ENCODE results near the gene KBTBD13.
"Not testable (repeated sequence)": the region's sequence is repeated elsewhere in the genome, so short reads cannot be mapped to it uniquely, and the experiment has no call there.

The KBTBD13 gene

GRCh38 chr15:65089206-65089824 lies 12.8 kb downstream of the KBTBD13 start:
- no peak for DNase-seq

- DNase-seq = no peak
Observed at GRCh38 chr15:65091946-65092770, 15.6 kb downstream of the KBTBD13 start.

- DNase-seq = no peak
Observed at GRCh38 chr15:65092911-65093792, 16.6 kb downstream of the KBTBD13 start.

- not testable (repeated sequence) for DNase-seq
Observed at GRCh38 chr15:65093793-65094170, 17.2 kb downstream of the KBTBD13 start.

- no peak for DNase-seq
Observed at GRCh38 chr15:65094294-65094995, 17.9 kb downstream of the KBTBD13 start.

- DNase-seq = no peak
Observed at GRCh38 chr15:65095011-65095746, 18.6 kb downstream of the KBTBD13 start.

GRCh38 chr15:65095747-65096104 lies 19.2 kb downstream of the KBTBD13 start:
- no peak for DNase-seq

- no peak for DNase-seq
Observed at GRCh38 chr15:65096481-65097385, 20.2 kb downstream of the KBTBD13 start.

- DNase-seq = no peak
Observed at GRCh38 chr15:65097651-65098263, 21.2 kb downstream of the KBTBD13 start.

- no peak for DNase-seq
Observed at GRCh38 chr15:65099336-65099735, 22.8 kb downstream of the KBTBD13 start.

- not testable (repeated sequence) for DNase-seq
Observed at GRCh38 chr15:65099801-65100200, 23.3 kb downstream of the KBTBD13 start.

GRCh38 chr15:65100442-65100841 lies 23.9 kb downstream of the KBTBD13 start:
- DNase-seq = no peak

- DNase-seq = peak; percentile 74 to 76
Observed at GRCh38 chr15:65101411-65101890, 24.9 kb downstream of the KBTBD13 start.

GRCh38 chr15:65101891-65102708 lies 25.6 kb downstream of the KBTBD13 start:
- DNase-seq = no peak

- DNase-seq = no peak
Observed at GRCh38 chr15:65102912-65103311, 26.4 kb downstream of the KBTBD13 start.

GRCh38 chr15:65105038-65105437 lies 28.5 kb downstream of the KBTBD13 start:
- no peak for DNase-seq

- no peak for DNase-seq
Observed at GRCh38 chr15:65106011-65106590, 29.6 kb downstream of the KBTBD13 start.

- no peak for DNase-seq
Observed at GRCh38 chr15:65110676-65111292, 34.2 kb downstream of the KBTBD13 start.

GRCh38 chr15:65115086-65115485 lies 38.5 kb downstream of the KBTBD13 start, which contains the start of gene UBAP1L:
Gene UBAP1L (minus strand): TSS chr15:65115200. CDS start chr15:65106215, 8,985 bp downstream.
- no peak for DNase-seq
